ENCODE measurements around the gene C2orf81. TPM values are rescaled to one million over a fixed set of nuclear protein-coding genes. Genes with fewer than 3 reads are reported as not detected.

C2orf81 gene
- polyA plus RNA-seq, 10 donors, result 1.7 to 3.2 (median 2.4) TPM

- DNase-seq, result no peak
Observed at GRCh38 chr2:74364533-74365505, 56.6 kb downstream of the C2orf81 start.

Other genes starting within 250 kb of the C2orf81 start
- 10 to 100 TPM; 43.1 to 63.8 (median 54.9) TPM for gene MOB1A, start 242.7 kb downstream of the C2orf81 start, polyA plus RNA-seq (ENCODE audit: insufficient read length in 10 of 10)
- gene MTHFD2, start 223.0 kb downstream of the C2orf81 start, polyA plus RNA-seq (ENCODE audit: insufficient read length in 10 of 10), result 10 to 100 TPM; 25.3 to 36.8 (median 31.3) TPM
- 1 to 10 TPM; 1.4 to 3.9 (median 2.2) TPM for gene SLC4A5, start 78.2 kb downstream of the C2orf81 start, polyA plus RNA-seq (ENCODE audit: insufficient read length in 10 of 10)
- 100 to 1,000 TPM in 4 of 10 donors, 10 to 100 TPM in 6; 84.0 to 108 (median 97.6) TPM for gene DCTN1, start 41.3 kb downstream of the C2orf81 start, polyA plus RNA-seq (ENCODE audit: insufficient read length in 10 of 10)
- gene WDR54, start 111 bp upstream of the C2orf81 start, polyA plus RNA-seq (ENCODE audit: insufficient read length in 10 of 10), result 10 to 100 TPM in 5 of 10 donors, 1 to 10 TPM in 5; 7.8 to 17.2 (median 9.9) TPM
- 10 to 100 TPM; 35.1 to 64.2 (median 43.2) TPM for gene RTKN, start 20.3 kb upstream of the C2orf81 start, polyA plus RNA-seq (ENCODE audit: insufficient read length in 10 of 10)
- gene INO80B, start 33.5 kb upstream of the C2orf81 start, polyA plus RNA-seq (ENCODE audit: insufficient read length in 10 of 10), result 10 to 100 TPM; 15.4 to 24.6 (median 18.0) TPM
- gene WBP1, start 36.8 kb upstream of the C2orf81 start, polyA plus RNA-seq (ENCODE audit: insufficient read length in 10 of 10), result 10 to 100 TPM; 46.2 to 59.2 (median 53.5) TPM
- 10 to 100 TPM; 22.2 to 40.7 (median 32.6) TPM for gene MOGS, start 43.8 kb upstream of the C2orf81 start, polyA plus RNA-seq (ENCODE audit: insufficient read length in 10 of 10)
- 10 to 100 TPM; 33.2 to 83.6 (median 56.9) TPM for gene MRPL53, start 51.1 kb upstream of the C2orf81 start, polyA plus RNA-seq (ENCODE audit: insufficient read length in 10 of 10)
- 10 to 100 TPM in 3 of 10 donors, 1 to 10 TPM in 7; 4.8 to 11.4 (median 7.1) TPM for gene CCDC142, start 61.4 kb upstream of the C2orf81 start, polyA plus RNA-seq (ENCODE audit: insufficient read length in 10 of 10)
- gene TTC31, start 61.5 kb upstream of the C2orf81 start, polyA plus RNA-seq (ENCODE audit: insufficient read length in 10 of 10), result 10 to 100 TPM; 15.1 to 21.6 (median 18.0) TPM
- gene LBX2, start 78.0 kb upstream of the C2orf81 start, polyA plus RNA-seq (ENCODE audit: insufficient read length in 10 of 10), result 1 to 10 TPM in 5 of 10 donors, under 1 TPM in 5; 0.52 to 1.6 (median 0.94) TPM
- gene PCGF1, start 86.1 kb upstream of the C2orf81 start, polyA plus RNA-seq (ENCODE audit: insufficient read length in 10 of 10), result 10 to 100 TPM; 10.3 to 16.0 (median 12.5) TPM
- gene TLX2, start 92.8 kb upstream of the C2orf81 start, polyA plus RNA-seq (ENCODE audit: insufficient read length in 10 of 10), result under 1 TPM in 2 of 10 donors, not detected in 8; 0.08 to 0.14 TPM
- gene DQX1, start 104.6 kb upstream of the C2orf81 start, polyA plus RNA-seq (ENCODE audit: insufficient read length in 10 of 10), result under 1 TPM in 5 of 10 donors, not detected in 5; 0.13 to 0.33 (median 0.16) TPM
- 10 to 100 TPM; 52.6 to 85.2 (median 63.4) TPM for gene AUP1, start 108.1 kb upstream of the C2orf81 start, polyA plus RNA-seq (ENCODE audit: insufficient read length in 10 of 10)
- gene HTRA2, start 108.3 kb upstream of the C2orf81 start, polyA plus RNA-seq (ENCODE audit: insufficient read length in 10 of 10), result 10 to 100 TPM; 22.5 to 32.7 (median 26.9) TPM
- 1 to 10 TPM; 6.4 to 9.8 (median 7.6) TPM for gene LOXL3, start 132.3 kb upstream of the C2orf81 start, polyA plus RNA-seq (ENCODE audit: insufficient read length in 10 of 10)
- 1 to 10 TPM; 5.3 to 8.4 (median 6.4) TPM for gene DOK1, start 133.1 kb upstream of the C2orf81 start, polyA plus RNA-seq (ENCODE audit: insufficient read length in 10 of 10)
- under 1 TPM; 0.21 to 0.51 (median 0.28) TPM for gene M1AP, start 226.7 kb upstream of the C2orf81 start, polyA plus RNA-seq (ENCODE audit: insufficient read length in 10 of 10)
- 1 to 10 TPM; 2.4 to 5.6 (median 3.1) TPM for gene SEMA4F, start 232.6 kb upstream of the C2orf81 start, polyA plus RNA-seq (ENCODE audit: insufficient read length in 10 of 10)

Measured in muscle of back (tissue), 11 donors.